Left colon (tissue), 2 donors: ENCODE measurements around the gene SLC22A4. TPM values are rescaled to one million over a fixed set of nuclear protein-coding genes. Genes with fewer than 3 reads are reported as not detected.

ENCODE experiments used
- ATAC-seq: fragments of 200-7000 bp; cut with Tn5 transposase; one replicate; pipeline ENCODE4 v1.9.1; 2020; ENCODE audit warnings: mild to moderate bottlenecking, moderate library complexity
- DNase-seq, 2 donors: peaks; one replicate each; pipeline ENCODE4 v3.0.0-alpha.2; 2020
- intact Hi-C, 2 donors: fragments of 100-400 bp; cut with DNase I in 1 of 2; cut with micrococcal nuclease in 1 of 2; formaldehyde crosslinking; loops; one replicate each; pipeline versions ENCODE4 v1.11.2 to v1.14.0; 2022; cut with DNase I, micrococcal nuclease
- total RNA-seq, 2 donors: library from RNA; stranded (reverse); fragmentation: NEBNext Ultra II Directional; extraction: Animal tissue kit (Norgen Biotek cat#: 25700); gene quantifications; one replicate each; pipeline ENCODE4 v1.2.1, GENCODE V29; 2021
- donor health status: DM: no; HTN: no; CAD: no.
- donor health status: DM: yes; HTN: yes; CAD: no.

Gene SLC22A4
- total RNA-seq, 2 donors from 2014 or later, result 3.8 to 7.3 TPM

DNA sequence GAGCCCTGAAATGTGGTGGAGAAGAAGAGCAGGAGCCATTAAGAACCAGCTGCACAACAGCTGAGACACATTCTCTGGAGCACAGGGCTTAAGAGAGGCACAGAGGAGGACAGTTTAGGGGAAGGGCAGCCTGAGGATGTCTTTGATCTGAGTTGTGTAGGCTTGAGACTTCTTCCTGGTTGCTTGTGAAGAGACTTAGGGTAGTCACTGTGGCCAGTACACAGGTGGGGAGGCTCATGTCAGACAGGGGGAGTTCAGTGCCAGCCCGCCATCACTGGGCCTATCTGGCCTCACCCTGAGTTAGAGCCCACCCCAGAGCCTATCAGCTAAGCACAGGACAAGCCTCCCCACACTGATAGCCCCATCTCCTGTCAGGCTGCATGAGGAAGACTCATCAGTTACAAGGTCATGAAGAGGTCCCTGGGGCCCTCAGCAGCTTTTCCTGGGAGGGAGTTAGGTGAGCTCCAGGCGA lies 19.8 kb downstream of the SLC22A4 start:
- intact Hi-C loops, result no loop called here
- no peak for DNase-seq
- no peak for ATAC-seq

DNA sequence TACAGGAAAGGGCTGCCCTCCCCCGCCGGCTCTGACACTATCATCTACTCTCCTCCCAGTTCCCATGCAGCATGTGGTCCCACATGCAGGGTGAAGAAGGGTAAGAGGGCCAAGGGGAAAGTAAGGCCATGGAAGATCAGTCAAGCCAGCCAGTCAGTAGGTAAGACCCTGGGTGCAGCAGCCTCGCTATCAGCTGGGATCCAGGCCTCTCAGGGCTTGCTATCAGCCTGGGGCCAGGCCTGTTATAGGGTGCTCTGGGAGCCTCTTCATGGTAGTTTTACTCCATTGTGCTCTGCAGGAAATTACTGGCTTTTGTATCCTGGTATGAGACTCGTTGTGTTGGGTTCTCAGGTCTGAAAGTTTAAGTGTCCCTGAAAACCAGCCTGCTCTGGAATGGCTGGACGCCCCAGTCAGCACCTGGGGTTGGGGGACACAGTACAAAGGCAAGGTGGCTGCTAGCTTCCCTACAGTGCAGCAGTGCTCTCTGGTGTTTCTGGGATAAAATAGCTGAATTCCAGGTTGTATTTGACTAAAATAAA lies 21.4 kb downstream of the SLC22A4 start:
- intact Hi-C loops, result no loop called here
- DNase-seq (no peak), ATAC-seq (no peak)

DNA sequence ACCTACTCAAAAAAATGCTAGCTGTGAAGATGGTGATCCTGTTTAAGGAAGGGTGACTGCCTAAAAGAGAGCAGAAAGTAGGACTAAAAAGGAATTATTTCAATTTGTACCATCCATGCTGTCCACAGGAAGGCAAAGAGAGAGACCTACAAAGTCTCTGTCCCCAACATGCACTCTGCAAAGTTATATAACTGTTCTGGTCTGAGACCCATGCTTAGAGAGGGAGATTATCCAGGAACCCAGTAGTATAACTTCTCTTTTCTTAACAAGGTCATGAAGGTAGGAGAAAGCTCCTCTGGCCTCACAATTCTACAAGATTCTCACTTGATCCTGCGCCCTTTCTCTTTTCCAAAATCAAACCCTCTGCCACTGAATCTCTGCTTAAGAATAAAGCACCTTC lies 25.8 kb downstream of the SLC22A4 start:
- intact Hi-C loops, result no loop called here
- ATAC-seq, result no peak
- DNase-seq, result no peak

DNA sequence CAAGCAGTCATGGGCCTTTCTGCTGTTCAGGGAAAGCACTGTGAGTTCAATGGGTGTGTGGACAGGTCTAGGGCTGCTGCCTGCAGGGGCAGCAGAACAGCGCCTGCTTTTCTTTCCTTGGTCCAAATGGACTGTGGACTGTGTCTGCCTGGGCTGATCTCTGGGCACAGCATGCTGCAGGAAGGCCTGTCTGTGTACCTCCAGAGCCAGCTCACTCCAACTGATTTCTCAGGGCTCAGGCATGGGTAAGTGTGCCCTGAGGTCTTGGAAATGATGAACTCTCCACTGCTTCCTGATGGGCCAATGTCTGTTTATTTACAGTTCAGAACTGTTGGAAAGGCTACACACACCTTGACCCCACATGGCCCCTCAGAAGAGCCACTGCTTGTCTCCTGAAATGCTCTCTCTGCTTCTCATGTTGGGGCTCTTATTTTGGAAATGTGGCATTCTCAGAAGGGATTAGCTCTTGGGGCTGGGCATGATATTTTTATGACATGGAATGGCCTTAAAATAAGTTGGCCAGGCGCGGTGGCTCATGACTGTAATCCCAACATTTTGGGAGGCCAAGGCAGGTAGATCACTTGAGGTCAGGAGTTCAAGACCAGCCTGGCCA lies 27.0 kb downstream of the SLC22A4 start:
- ATAC-seq, result peak; percentile 39
- no peak for DNase-seq
- intact Hi-C loops, result no loop called here

DNA sequence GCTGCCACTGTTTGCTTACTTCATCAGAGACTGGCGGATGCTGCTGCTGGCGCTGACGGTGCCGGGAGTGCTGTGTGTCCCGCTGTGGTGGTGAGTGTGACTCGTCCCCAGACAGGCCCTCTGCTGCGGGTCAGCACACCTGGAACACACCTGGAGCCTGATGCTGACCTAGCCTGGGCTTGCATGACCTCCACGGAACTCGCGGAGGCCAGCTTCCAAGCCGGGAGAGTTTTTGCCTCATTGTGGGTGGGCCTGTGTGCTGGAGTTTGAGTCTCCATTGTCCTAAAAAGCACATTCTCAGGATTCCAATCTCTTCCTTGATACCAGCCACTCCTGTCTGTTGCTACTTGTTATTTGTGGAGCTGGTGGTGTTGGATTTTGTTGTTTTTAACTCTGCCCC lies 28.1 kb downstream of the SLC22A4 start:
- no peak for ATAC-seq
- intact Hi-C loops, result no loop called here

DNA sequence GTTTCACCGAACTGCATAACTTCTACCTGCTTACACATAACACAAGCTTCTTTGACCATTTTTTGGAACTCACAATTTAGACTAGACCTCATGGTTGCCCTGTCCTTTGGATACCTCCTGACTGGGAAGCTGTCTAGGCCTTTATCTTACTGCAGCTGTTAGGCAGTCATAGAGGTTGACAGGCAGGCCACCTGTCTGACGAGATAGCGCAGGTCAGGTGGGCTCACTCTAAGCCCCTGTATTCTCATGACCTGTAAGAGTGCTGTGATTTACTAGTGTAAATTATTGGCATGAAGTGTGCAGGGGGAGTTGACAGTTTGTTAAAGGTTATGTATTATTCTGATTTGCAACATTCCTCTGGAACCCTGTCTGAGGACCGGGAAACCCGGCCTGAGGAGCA lies 29.0 kb downstream of the SLC22A4 start:
- intact Hi-C loops, result no loop called here
- DNase-seq (no peak), ATAC-seq (no peak)

More for the DNA sequence above, 28.1 kb downstream of the SLC22A4 start:
- DNase-seq, result no peak

DNA sequence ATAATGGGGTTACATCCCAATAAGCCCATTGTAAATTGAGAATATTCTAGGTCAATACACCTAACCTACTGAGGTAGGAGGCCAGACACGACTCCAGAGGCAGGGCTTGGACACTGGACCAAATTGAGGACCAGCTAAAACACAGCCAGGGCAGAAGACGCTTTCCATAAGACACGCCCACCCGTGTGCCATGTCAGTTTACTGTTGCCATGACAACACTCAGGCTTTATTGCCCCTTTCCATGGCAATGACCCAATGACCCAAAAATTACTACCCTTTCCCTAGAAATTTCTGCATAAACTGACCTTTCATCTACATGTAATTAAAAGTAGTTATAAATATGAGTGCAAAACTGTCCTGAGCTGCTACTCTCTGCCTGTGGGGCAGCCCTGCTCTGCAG lies 31.5 kb downstream of the SLC22A4 start:
- intact Hi-C loops, result no loop called here
- no peak for DNase-seq
- ATAC-seq, result peak; percentile 65

DNA sequence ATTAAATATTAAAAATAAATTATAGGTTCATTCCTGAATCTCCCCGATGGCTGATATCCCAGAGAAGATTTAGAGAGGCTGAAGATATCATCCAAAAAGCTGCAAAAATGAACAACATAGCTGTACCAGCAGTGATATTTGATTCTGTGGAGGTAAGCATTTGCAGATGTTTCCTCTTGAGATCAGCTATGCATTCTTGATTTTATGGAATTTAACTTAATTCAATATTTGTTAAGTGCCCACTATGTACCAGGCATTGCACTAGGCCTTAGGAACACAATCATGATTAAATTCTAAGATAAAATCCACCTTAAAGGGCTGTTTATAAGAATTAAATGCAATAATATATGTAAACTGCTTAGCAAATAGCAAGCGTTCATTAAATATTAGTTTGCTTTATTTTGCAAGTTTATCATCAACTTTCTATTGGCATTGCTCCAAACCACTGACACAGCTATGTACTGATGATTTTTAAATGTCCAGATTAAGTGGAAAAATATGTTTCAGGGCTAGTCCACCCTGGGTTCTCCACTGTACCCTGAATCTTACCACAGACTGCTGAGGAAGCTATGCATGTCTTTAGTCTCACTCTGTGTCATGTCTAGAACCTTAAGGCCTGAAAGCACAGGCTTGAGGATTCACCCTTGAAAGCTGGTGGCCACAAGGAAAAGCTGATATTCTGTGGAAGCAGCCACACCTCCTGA lies 33.2 kb downstream of the SLC22A4 start:
- DNase-seq (no peak), ATAC-seq (no peak)
- intact Hi-C loops, result no loop called here

DNA sequence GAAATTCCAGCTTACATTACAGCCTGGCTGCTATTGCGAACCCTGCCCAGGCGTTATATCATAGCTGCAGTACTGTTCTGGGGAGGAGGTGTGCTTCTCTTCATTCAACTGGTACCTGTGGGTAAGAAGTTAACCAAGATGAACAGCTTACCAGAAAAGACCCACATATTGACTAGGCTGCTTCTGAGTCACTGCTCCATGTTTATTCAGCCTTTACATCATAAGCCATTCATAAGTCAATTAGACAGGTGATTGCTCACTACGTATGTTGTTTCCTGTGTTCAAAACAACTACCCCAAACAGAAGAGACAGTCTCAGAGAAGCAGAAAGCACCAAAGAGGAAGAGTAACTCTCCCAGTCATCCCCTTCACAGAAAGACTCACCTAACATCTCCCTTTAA lies 40.6 kb downstream of the SLC22A4 start:
- ATAC-seq (peak; percentile 30), DNase-seq (no peak)
- intact Hi-C loops, result no loop called here

DNA sequence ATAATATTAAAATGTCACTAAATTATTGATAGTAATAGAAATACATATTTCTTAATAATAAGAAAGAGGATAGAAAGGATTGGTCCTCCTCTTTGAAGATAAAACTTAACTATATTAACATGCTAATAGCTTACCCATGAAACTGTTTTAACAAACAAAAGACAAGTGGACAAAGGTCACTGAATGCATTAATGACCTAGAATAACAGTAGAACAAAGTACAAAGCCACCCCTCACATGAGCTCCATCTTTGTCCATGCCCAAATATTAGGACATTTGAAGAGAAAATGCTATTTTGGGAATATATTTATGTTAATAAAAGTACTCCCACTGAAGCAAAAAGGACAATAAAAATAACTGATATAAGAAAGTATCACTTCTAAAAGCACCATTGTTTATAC lies 41.2 kb downstream of the SLC22A4 start:
- intact Hi-C loops, result no loop called here
- ATAC-seq, result no peak

DNA sequence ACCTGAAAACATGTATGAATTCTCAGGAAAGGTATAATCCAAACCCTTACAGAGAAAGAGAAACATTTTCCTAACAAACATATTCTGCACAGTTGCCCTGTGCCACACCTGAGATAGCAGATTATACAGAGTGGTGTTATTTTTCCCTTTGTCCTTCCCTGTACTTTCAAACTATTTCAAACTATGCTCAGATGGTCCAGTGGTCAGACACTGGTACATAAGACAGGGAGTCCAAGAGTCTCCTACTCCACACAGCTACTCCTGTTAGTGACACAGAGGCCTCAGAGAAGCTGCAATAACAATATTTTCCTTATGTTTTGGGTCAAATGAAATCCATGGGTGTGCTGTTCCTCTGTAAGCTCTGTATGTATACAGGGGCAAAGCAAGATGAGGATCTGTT lies 45.3 kb downstream of the SLC22A4 start:
- intact Hi-C loops, result no loop called here
- no peak for DNase-seq
- ATAC-seq, result peak; percentile 85

More for the DNA sequence above, 41.2 kb downstream of the SLC22A4 start:
- no peak for DNase-seq

DNA sequence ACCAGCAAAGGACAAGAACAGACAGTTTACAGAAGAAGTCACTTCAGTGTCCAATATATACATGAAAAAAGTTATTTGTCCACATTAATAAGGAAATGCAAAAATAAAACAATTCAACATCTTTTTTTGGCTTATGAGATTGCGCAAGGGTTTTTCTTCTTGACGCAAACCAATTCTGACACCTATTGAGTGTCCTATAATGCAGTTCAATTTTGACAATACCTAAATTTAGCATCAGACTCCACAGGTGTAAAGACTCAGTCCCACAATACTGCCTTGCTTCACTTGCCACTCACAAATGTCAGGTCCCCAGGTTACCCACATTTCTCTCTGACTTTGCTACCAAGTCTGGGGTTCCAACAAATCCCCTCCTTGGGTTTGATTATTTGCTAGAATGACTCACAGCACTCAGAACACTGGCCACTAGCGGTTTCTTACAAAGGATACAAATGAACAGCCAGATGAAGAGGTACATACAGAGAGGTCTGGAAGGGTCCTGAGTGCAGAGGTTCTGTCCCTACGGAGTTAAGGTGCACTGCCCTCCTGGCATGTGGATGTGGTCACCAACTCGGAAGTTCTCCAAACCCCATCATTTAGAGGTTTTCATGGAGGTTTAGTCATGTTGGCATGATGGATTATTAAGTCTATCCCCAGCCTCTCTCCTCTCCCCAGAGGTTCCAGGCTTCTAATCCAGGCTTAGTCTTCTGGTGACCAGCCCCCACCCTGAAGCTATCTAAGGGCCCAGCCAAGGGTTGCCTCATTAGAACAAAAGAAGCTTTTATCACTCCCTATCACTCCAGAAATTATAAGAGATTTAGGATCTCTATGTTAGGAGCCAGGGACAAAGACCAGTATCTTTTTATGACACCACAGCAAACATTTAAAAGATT lies 48.3 kb downstream of the SLC22A4 start:
- ATAC-seq (peak; percentile 22), DNase-seq (no peak)
- intact Hi-C loops, result no loop called here

DNA sequence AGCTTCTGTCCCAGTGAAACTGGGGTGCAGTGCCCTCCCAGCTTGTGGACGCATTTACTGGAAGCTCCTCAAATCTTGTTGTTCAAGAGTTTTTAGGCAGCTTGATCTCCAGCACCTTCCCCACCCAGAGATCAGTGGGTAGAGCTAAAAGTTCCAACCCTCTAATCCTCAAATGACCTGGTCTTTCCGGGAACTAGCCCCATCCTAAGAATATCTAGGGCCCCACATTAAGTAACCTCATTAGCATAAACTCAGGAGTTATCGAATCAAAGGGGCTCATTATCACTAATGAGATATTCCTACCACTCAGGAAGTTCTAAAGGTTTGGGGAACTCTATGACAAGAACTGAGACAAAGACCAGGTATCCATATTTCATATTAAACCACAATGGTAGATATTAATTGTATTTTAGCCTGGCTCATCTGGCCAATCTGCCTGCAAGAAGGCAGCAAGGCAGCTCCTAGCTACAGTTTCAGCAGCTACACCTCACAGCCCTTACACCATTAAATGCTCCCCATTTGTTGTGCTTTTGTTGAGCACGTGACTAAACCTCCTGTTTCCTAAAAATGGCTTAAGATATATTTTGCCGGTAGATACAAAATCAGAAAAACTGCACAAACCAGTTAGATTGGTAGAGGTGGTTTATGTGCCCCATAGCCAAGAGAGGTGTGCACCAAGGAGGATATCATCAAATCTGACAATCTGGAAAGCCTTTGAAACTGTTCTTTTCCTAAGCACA lies 50.8 kb downstream of the SLC22A4 start:
- no peak for ATAC-seq
- intact Hi-C loops, result no loop called here
- no peak for DNase-seq

DNA sequence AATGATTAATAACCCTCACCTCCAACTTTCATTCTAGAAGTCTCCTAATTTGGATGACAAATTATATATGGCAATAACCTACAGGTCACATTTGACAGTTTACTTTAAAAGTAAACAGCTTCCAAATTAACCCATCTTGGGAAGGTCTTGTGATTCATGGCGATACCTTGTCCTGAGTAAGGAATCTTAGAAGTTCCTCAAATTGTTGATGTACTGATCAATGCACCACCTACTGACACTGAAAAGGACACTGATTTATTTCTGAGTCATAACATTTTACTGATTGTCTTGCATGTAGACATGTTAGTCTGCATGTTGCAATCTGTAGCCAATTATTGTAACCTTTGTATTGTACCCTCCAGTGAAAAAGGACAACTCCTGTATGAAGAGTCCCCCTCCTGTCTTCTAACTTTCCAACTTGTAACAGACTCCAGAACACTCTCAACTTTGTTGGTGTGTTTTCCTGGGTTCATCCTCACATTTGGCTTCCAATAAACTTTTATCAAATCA lies 59.3 kb downstream of the SLC22A4 start:
- ATAC-seq (no peak), DNase-seq (no peak)
- intact Hi-C loops, result no loop called here

DNA sequence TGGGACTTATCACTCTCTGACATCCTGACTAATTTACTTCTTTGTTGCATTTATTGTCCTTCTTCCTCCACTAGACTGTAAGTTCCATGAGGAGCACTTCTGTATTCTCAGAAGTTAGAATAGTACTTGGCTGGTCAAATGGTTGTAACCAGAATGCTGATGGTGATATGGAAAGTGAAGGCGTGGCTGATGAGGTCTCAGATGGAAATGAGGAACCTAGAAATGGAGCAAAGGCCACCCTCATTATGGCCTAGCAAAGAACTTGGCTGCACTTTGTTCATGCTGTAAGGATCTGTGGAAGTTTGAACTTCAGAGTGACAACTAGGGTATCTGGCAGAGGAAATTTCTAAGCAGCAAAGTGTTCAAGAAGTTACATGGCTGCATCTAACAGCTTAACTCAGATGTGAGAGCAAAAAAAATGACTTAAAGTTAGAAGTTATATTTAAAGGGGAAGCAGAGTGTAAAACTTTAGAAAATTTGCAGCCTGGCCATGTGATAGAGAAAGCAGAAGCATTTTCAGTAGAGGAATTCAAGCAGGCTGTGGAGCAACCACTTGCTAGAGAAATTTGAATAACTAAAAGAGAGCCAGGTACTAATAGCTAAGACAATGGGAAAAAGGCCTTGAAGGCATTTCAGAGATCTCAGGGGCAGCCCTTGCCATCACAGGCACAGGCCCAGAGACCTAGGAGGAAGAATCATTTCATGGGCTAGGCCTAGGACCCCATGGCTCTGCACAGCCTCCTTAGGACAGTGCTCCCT lies 60.4 kb downstream of the SLC22A4 start:
- intact Hi-C loops, result no loop called here
- peak; percentile 59 for ATAC-seq
- peak in 1 of 2 donors; percentile 28 for DNase-seq

DNA sequence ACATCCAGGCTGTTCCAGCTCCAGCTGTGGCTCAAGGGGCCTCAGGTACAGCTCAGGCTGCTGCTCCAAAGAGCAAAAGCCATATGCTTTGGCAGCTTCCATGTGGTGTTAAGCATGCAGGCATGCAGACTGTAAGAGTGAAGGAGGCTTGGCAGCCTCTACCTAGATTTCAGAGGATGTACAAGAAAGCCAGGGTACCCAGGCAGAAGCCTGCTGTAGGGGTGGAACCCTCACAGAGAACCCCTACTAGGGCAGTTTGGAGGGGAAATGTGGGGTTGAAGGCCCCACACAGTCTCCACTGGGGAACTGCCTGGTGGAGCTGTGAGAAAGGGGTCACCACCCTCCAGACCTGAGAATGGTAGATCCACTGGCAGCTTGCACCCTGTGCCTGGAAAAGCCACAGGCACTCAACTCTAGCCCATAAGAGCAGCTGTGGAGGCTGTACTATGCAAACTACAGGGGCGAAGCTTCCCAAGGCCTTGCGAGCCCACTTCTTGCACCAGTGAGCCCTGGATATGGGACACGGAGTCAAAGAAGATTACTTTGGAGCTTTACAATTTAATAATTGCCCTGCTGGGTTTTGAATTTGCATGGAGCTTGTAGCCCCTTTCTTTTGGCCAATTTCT lies 61.1 kb downstream of the SLC22A4 start:
- intact Hi-C loops, result no loop called here
- DNase-seq (no peak), ATAC-seq (no peak)

DNA sequence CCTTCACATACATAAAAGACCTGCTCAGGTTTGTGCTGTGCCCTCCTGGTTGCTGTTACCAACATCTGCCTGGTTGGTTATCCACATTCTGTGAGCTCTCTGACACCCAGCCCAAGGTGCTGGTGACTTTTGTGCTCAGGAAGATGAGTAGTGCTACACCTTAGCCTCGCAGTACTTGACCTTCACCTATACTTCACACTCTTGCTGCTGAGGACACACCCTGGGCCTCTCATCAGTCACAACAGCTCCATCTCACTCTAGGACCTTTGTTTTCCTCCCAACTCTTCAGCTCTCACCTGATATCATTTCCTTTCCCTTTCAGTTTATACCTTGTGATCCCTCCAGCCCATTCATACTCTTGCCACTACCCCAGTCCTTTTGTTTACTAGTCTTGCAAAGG lies 64.6 kb downstream of the SLC22A4 start:
- DNase-seq, result peak in 1 of 2 donors; percentile 21
- ATAC-seq, result peak; percentile 69

More for the DNA sequence above, 64.6 kb downstream of the SLC22A4 start:
- intact Hi-C loops, result no loop called here
